Liver (tissue), 9 donors: ENCODE measurements around the gene WDR7. TPM values are rescaled to one million over a fixed set of nuclear protein-coding genes. Genes with fewer than 3 reads are reported as not detected.

Experiments
- DNase-seq: peaks from one replicate; pipeline ENCODE4 v3.0.0-alpha.2; 2017; ENCODE audit warnings: low spot score
- H3K27ac ChIP-seq, 2 donors: one replicate each; pipeline ENCODE4 v1.7.0; 2013; ENCODE audit warnings: inconsistent platforms in 2 of 2, low read length in 2 of 2, control low read depth in 1 of 2, low read depth in 1 of 2, mild to moderate bottlenecking in 1 of 2
- H3K27me3 ChIP-seq, 4 donors: one replicate each; pipeline versions ENCODE4 v1.6.1 to v1.7.0; 2013; ENCODE audit warnings: low read length in 3 of 4, inconsistent platforms in 1 of 4, mild to moderate bottlenecking in 1 of 4, moderate library complexity in 1 of 4; ENCODE audit not compliant: control insufficient read depth in 4 of 4, insufficient read depth in 4 of 4
- H3K36me3 ChIP-seq, 4 donors: one replicate each; pipeline versions ENCODE4 v1.6.1 to v1.7.0; 2013; ENCODE audit warnings: low read length in 3 of 4, mild to moderate bottlenecking in 3 of 4, low read depth in 1 of 4, moderate library complexity in 1 of 4; ENCODE audit not compliant: control insufficient read depth in 4 of 4, insufficient read depth in 3 of 4
- H3K4me1 ChIP-seq, 4 donors: one replicate each; pipeline versions ENCODE4 v1.6.1 to v1.7.0; 2013; ENCODE audit warnings: low read length in 3 of 4, mild to moderate bottlenecking in 3 of 4, moderate library complexity in 1 of 4; ENCODE audit not compliant: control insufficient read depth in 4 of 4, insufficient read depth in 4 of 4
- H3K4me3 ChIP-seq, 3 donors: one replicate each; pipeline versions ENCODE4 v1.6.1 to v1.7.0; 2013; ENCODE audit warnings: low read length in 3 of 3, control low read depth in 1 of 3, low read depth in 1 of 3, mild to moderate bottlenecking in 1 of 3
- H3K9ac ChIP-seq, 2 donors: one replicate each; pipeline ENCODE4 v1.7.0; 2013; ENCODE audit warnings: low read length in 2 of 2, mild to moderate bottlenecking in 2 of 2, moderate library complexity in 2 of 2, control low read depth in 1 of 2, low read depth in 1 of 2
- H3K9me3 ChIP-seq, 4 donors: one replicate each; pipeline versions ENCODE4 v1.6.1 to v1.7.0; 2013; ENCODE audit warnings: low read length in 3 of 4; ENCODE audit not compliant: control insufficient read depth in 4 of 4
- ATF3 ChIP-seq: IDR thresholded peaks from 2 replicates; pipeline ENCODE4 v1.6.1; 2016; ENCODE audit warnings: antibody characterized with exemption
- CTCF ChIP-seq: fragments of 150-350 bp; IDR thresholded peaks from 2 replicates; pipeline ENCODE4 v1.5.1; 2017; ENCODE audit warnings: improper control_type of control experiment, low read depth, low read length; ENCODE audit not compliant: missing input control
- EGR1 ChIP-seq, 2 donors: IDR thresholded peaks; 2 replicates each; pipeline ENCODE4 v1.6.1; 2016 to 2018; ENCODE audit warnings: antibody characterized with exemption in 2 of 2, low read depth in 2 of 2
- FOXA1 ChIP-seq: IDR thresholded peaks from 2 replicates; pipeline ENCODE4 v1.6.1; 2016; ENCODE audit warnings: antibody characterized with exemption
- FOXA2 ChIP-seq: IDR thresholded peaks from 2 replicates; pipeline ENCODE4 v1.6.1; 2016; ENCODE audit warnings: antibody characterized with exemption
- GABPA ChIP-seq, 2 donors: IDR thresholded peaks in 1 of 2; conservative IDR thresholded peaks in 1 of 2; 2 replicates each; pipeline ENCODE4 v1.6.1; 2016; ENCODE audit warnings: antibody characterized with exemption in 2 of 2, mild to moderate bottlenecking in 1 of 2, moderate library complexity in 1 of 2
- HNF4A ChIP-seq, 2 donors: conservative IDR thresholded peaks; 2 replicates each; pipeline ENCODE4 v1.6.1; 2016; ENCODE audit warnings: antibody characterized with exemption in 2 of 2, mild to moderate bottlenecking in 2 of 2
- HNF4G ChIP-seq: IDR thresholded peaks from 2 replicates; pipeline ENCODE4 v1.6.1; 2016; ENCODE audit warnings: antibody characterized with exemption
- JUND ChIP-seq, 2 donors: IDR thresholded peaks; 2 replicates each; pipeline ENCODE4 v1.6.1; 2016; ENCODE audit warnings: antibody characterized with exemption in 2 of 2
- MAX ChIP-seq: IDR thresholded peaks from 2 replicates; pipeline ENCODE4 v1.6.1; 2016; ENCODE audit warnings: antibody characterized with exemption
- NR2F2 ChIP-seq: IDR thresholded peaks from 2 replicates; pipeline ENCODE4 v1.6.1; 2016; ENCODE audit warnings: antibody characterized with exemption
- RAD21 ChIP-seq, 2 donors: IDR thresholded peaks; 2 replicates each; pipeline ENCODE4 v1.6.1; 2016; ENCODE audit warnings: antibody characterized with exemption in 2 of 2, mild to moderate bottlenecking in 2 of 2
- REST ChIP-seq: IDR thresholded peaks from 2 replicates; pipeline ENCODE4 v1.6.1; 2016; ENCODE audit warnings: antibody characterized with exemption, mild to moderate bottlenecking
- RXRA ChIP-seq, 2 donors: IDR thresholded peaks; 2 replicates each; pipeline ENCODE4 v1.6.1; 2017 to 2018; ENCODE audit warnings: antibody characterized with exemption in 2 of 2, mild to moderate bottlenecking in 1 of 2
- SP1 ChIP-seq: IDR thresholded peaks from 2 replicates; pipeline ENCODE4 v1.6.1; 2018; ENCODE audit warnings: antibody characterized with exemption, mild to moderate bottlenecking
- TAF1 ChIP-seq: conservative IDR thresholded peaks from 2 replicates; pipeline ENCODE4 v1.6.1; 2016; ENCODE audit warnings: antibody characterized with exemption, mild to moderate bottlenecking
- YY1 ChIP-seq: IDR thresholded peaks from 2 replicates; pipeline ENCODE4 v1.6.1; 2016; ENCODE audit warnings: antibody characterized with exemption, mild to moderate bottlenecking
- ZBTB33 ChIP-seq: IDR thresholded peaks from 2 replicates; pipeline ENCODE4 v1.6.1; 2016; ENCODE audit warnings: antibody characterized with exemption
- WGBS: extraction: QIAGEN DNeasy Blood & Tissue Kit; methylation state at CpG from one replicate; pipeline ENCODE4 v1.1.7; 2013; 5-methylcytosine and 5-hydroxymethylcytosine counted together
- polyA plus RNA-seq, 2 donors: library from polyadenylated mRNA; stranded (reverse) in 1 of 2; unstranded in 1 of 2; fragments of 200-250 nt in 1 of 2; fragments of >200 nt in 1 of 2; fragmentation: Nextera tagmentation in 1 of 2; extraction: Ambion mirVana in 1 of 2; gene quantifications; one replicate each; pipeline versions ENCODE4 v1.2.1 to v1.2.3, GENCODE V29; 2013 to 2015
- total RNA-seq, 2 donors: library from RNA; depleted of rRNA; stranded (reverse); fragments of >200 nt; gene quantifications; one replicate each; pipeline ENCODE4 v1.2.3, GENCODE V29; 2014
- donor health status: healthy.
- donor health status: healthy.
- donor health status: healthy.
- donor health status: healthy.
- donor health status: healthy.

Gene WDR7
- total and polyA plus RNA-seq, 4 donors = 4.5 to 26.6 (median 13.2) TPM

GRCh38 chr18:56973487-56973886 lies 322.3 kb downstream of the WDR7 start:
- Histone ChIP-seq H3K4me1 (no peaks in the 10 kb centered on the region), H3K27ac (no peak overlapping the region), H3K27me3 (no peaks in the 10 kb centered on the region), H3K36me3 (peaks cover 0 to 1% (median 0%) of the 10 kb centered on the region in 4 donors), H3K9me3 (no peaks in the 10 kb centered on the region), H3K4me3 (no peak overlapping the region), H3K9ac (no peak overlapping the region)
- WGBS = 99% methylated on average over 2 of the region's 2 CpGs
- no peak for DNase-seq
- TF ChIP-seq SP1 (no peak), FOXA2 (no peak), REST (no peak), CTCF (no peak), YY1 (no peak), ATF3 (no peak), RAD21 (IDR thresholded peaks at IDR 0.05) (no peak), RXRA (IDR thresholded peaks at IDR 0.05) (no peak), ZBTB33 (no peak), GABPA (IDR thresholded peaks at IDR 0.05 in 1 of 2, conservative IDR thresholded peaks at IDR 0.05 in 1 of 2) (no peak), NR2F2 (no peak), JUND (IDR thresholded peaks at IDR 0.05) (no peak), HNF4G (no peak), FOXA1 (no peak), EGR1 (IDR thresholded peaks at IDR 0.05; ENCODE audit: low read depth in 2 of 2) (no peak), MAX (no peak), HNF4A (conservative IDR thresholded peaks at IDR 0.05) (no peak), TAF1 (no peak)
